ENCODE data around the gene ATP2B2.

ATP2B2 gene

GRCh38 chr3:10332481-10333348, 172.7 kb downstream of the ATP2B2 start:
- no peak for TF ChIP-seq POLR2A (IDR thresholded peaks at IDR 0.05; ENCODE audit: extremely low read depth, insufficient read length)
- TF ChIP-seq MAX (IDR thresholded peaks at IDR 0.05; ENCODE audit: low read depth, low read length): no peak
- no peak for TF ChIP-seq MYC (IDR thresholded peaks at IDR 0.05; ENCODE audit: low read depth, low read length)
- TF ChIP-seq CTCF (IDR thresholded peaks at IDR 0.05; ENCODE audit: low read depth, low read length): no peak
- no peak overlapping the region for H3K4me3 ChIP-seq (ENCODE audit: low read depth, low read length)
- DNase-seq (ENCODE audit: low read depth): no peak

GRCh38 chr3:10331320-10331719, 174.1 kb downstream of the ATP2B2 start:
- TF ChIP-seq MYC (IDR thresholded peaks at IDR 0.05; ENCODE audit: low read depth, low read length): no peak
- no peak for TF ChIP-seq CTCF (IDR thresholded peaks at IDR 0.05; ENCODE audit: low read depth, low read length)
- TF ChIP-seq POLR2A (IDR thresholded peaks at IDR 0.05; ENCODE audit: extremely low read depth, insufficient read length): no peak
- TF ChIP-seq MAX (IDR thresholded peaks at IDR 0.05; ENCODE audit: low read depth, low read length): no peak
- no peak overlapping the region for H3K4me3 ChIP-seq (ENCODE audit: low read depth, low read length)
- no peak for DNase-seq (ENCODE audit: low read depth)

GRCh38 chr3:10330319-10330718, 175.1 kb downstream of the ATP2B2 start:
- DNase-seq (ENCODE audit: low read depth): no peak
- TF ChIP-seq MYC (IDR thresholded peaks at IDR 0.05; ENCODE audit: low read depth, low read length) (no peak), CTCF (IDR thresholded peaks at IDR 0.05; ENCODE audit: low read depth, low read length) (no peak), MAX (IDR thresholded peaks at IDR 0.05; ENCODE audit: low read depth, low read length) (no peak), POLR2A (IDR thresholded peaks at IDR 0.05; ENCODE audit: extremely low read depth, insufficient read length) (no peak)
- no peak overlapping the region for H3K4me3 ChIP-seq (ENCODE audit: low read depth, low read length)

GRCh38 chr3:10329495-10330015, 175.8 kb downstream of the ATP2B2 start:
- DNase-seq (ENCODE audit: low read depth): no peak
- H3K4me3 ChIP-seq (ENCODE audit: low read depth, low read length): no peak overlapping the region
- TF ChIP-seq MAX (IDR thresholded peaks at IDR 0.05; ENCODE audit: low read depth, low read length): no peak
- TF ChIP-seq POLR2A (IDR thresholded peaks at IDR 0.05; ENCODE audit: extremely low read depth, insufficient read length): no peak
- no peak for TF ChIP-seq CTCF (IDR thresholded peaks at IDR 0.05; ENCODE audit: low read depth, low read length)
- no peak for TF ChIP-seq MYC (IDR thresholded peaks at IDR 0.05; ENCODE audit: low read depth, low read length)

GRCh38 chr3:10328460-10329071, 176.8 kb downstream of the ATP2B2 start:
- no peak for DNase-seq (ENCODE audit: low read depth)
- no peak for TF ChIP-seq MAX (IDR thresholded peaks at IDR 0.05; ENCODE audit: low read depth, low read length)
- no peak for TF ChIP-seq POLR2A (IDR thresholded peaks at IDR 0.05; ENCODE audit: extremely low read depth, insufficient read length)
- TF ChIP-seq MYC (IDR thresholded peaks at IDR 0.05; ENCODE audit: low read depth, low read length): no peak
- no peak for TF ChIP-seq CTCF (IDR thresholded peaks at IDR 0.05; ENCODE audit: low read depth, low read length)
- H3K4me3 ChIP-seq (ENCODE audit: low read depth, low read length): no peak overlapping the region
